GM21360 (cell line): ENCODE data around the gene PIK3CB.
A peak's percentile ranks its signal among the peaks of the same experiment; 100 is the strongest.
"Not testable (repeated sequence)": the region's sequence is repeated elsewhere in the genome, so short reads cannot be mapped to it uniquely, and the experiment has no call there.

Experiments
- ATAC-seq: cut with Tn5 transposase; IDR thresholded peaks from one replicate; pipeline ENCODE4 v1.9.1; 2021; ENCODE audit warnings: mild to moderate bottlenecking, moderate library complexity; ENCODE audit not compliant: unreplicated experiment

Gene PIK3CB

GRCh38 chr3:138687236-138687635, 147.5 kb downstream of the PIK3CB start:
- ATAC-seq = peak; percentile 24

- peak; percentile 97 for ATAC-seq
Observed at GRCh38 chr3:138686771-138687221, 147.9 kb downstream of the PIK3CB start.

- no peak for ATAC-seq
Observed at GRCh38 chr3:138684396-138684795, 150.3 kb downstream of the PIK3CB start.

- ATAC-seq = no peak
Observed at GRCh38 chr3:138682648-138683047, 152.1 kb downstream of the PIK3CB start.

GRCh38 chr3:138681463-138682220, 153.1 kb downstream of the PIK3CB start:
- ATAC-seq = no peak

- ATAC-seq = not testable (repeated sequence)
Observed at GRCh38 chr3:138680974-138681373, 153.8 kb downstream of the PIK3CB start.

- no peak for ATAC-seq
Observed at GRCh38 chr3:138678874-138679392, 155.8 kb downstream of the PIK3CB start.

GRCh38 chr3:138678086-138678485, 156.6 kb downstream of the PIK3CB start:
- ATAC-seq = no peak

GRCh38 chr3:138675393-138675792, 159.3 kb downstream of the PIK3CB start:
- ATAC-seq = no peak

- ATAC-seq = no peak
Observed at GRCh38 chr3:138673641-138674530, 160.8 kb downstream of the PIK3CB start.

- ATAC-seq = no peak
Observed at GRCh38 chr3:138670407-138670806, 164.3 kb downstream of the PIK3CB start.

GRCh38 chr3:138668107-138668506, 166.6 kb downstream of the PIK3CB start:
- no peak for ATAC-seq

- ATAC-seq = no peak
Observed at GRCh38 chr3:138657508-138657907, 177.2 kb downstream of the PIK3CB start.

GRCh38 chr3:138653567-138653966, 181.2 kb downstream of the PIK3CB start:
- ATAC-seq = no peak

- no peak for ATAC-seq
Observed at GRCh38 chr3:138649134-138649533, 185.6 kb downstream of the PIK3CB start.

- no peak for ATAC-seq
Observed at GRCh38 chr3:138646513-138646912, 188.2 kb downstream of the PIK3CB start.

GRCh38 chr3:138646008-138646407, 188.7 kb downstream of the PIK3CB start:
- ATAC-seq = no peak

GRCh38 chr3:138642927-138643253, 191.8 kb downstream of the PIK3CB start:
- ATAC-seq = no peak

GRCh38 chr3:138642226-138642926, 192.4 kb downstream of the PIK3CB start:
- no peak for ATAC-seq

- no peak for ATAC-seq
Observed at GRCh38 chr3:138640537-138640936, 194.2 kb downstream of the PIK3CB start.

GRCh38 chr3:138638641-138639040, 196.1 kb downstream of the PIK3CB start:
- ATAC-seq = no peak
